GM18951 (cell line): ENCODE data around the gene CENPW.
A peak's percentile ranks its signal among the peaks of the same experiment; 100 is the strongest.

Source experiments
- POLR2A ChIP-seq: IDR thresholded peaks from 4 replicates; pipeline ENCODE4 v1.6.1; 2011; ENCODE audit warnings: mild to moderate bottlenecking; ENCODE audit not compliant: insufficient read length, insufficient read depth; ENCODE audit errors: extremely low read depth
- in situ Hi-C: fragments of 300-500 bp; cut with MboI; formaldehyde crosslinking; loops from one replicate; pipeline ENCODE4 v1.12.0; 2022; ENCODE audit warnings: low sequenced_read_pairs, mixed read lengths, inconsistent platforms; ENCODE audit not compliant: unreplicated experiment

CENPW gene

GRCh38 chr6:126339796-126340609 is at the start of gene CENPW:
CENPW (plus strand) TSS chr6:126340115; CDS start chr6:126340274, 159 bp downstream.
- in situ Hi-C loops: no loop called here
- TF ChIP-seq POLR2A: peak; percentile 68

- in situ Hi-C loops: no loop called here
- TF ChIP-seq POLR2A: no peak
Observed at GRCh38 chr6:126293891-126294524, 45.9 kb upstream of the CENPW start.

GRCh38 chr6:126300126-126300525 is 39.8 kb upstream of the CENPW start:
- in situ Hi-C loops: no loop called here
- TF ChIP-seq POLR2A: no peak

- in situ Hi-C loops: no loop called here
- TF ChIP-seq POLR2A: no peak
Observed at GRCh38 chr6:126300735-126301134, 39.2 kb upstream of the CENPW start.

- in situ Hi-C loops: no loop called here
Observed at GRCh38 chr6:126302191-126302590, 37.7 kb upstream of the CENPW start.

GRCh38 chr6:126307849-126308248 is 32.1 kb upstream of the CENPW start:
- in situ Hi-C loops: no loop called here

More at GRCh38 chr6:126302191-126302590, 37.7 kb upstream of the CENPW start:
- no peak for TF ChIP-seq POLR2A

GRCh38 chr6:126308362-126308761 is 31.6 kb upstream of the CENPW start:
- TF ChIP-seq POLR2A: no peak
- in situ Hi-C loops: no loop called here

More at GRCh38 chr6:126307849-126308248, 32.1 kb upstream of the CENPW start:
- TF ChIP-seq POLR2A: no peak

GRCh38 chr6:126312013-126312665 is 27.8 kb upstream of the CENPW start:
- in situ Hi-C loops: no loop called here
- TF ChIP-seq POLR2A: no peak

GRCh38 chr6:126313941-126314340 is 26.0 kb upstream of the CENPW start:
- in situ Hi-C loops: no loop called here
- no peak for TF ChIP-seq POLR2A

GRCh38 chr6:126318797-126319196 is 21.1 kb upstream of the CENPW start:
- no peak for TF ChIP-seq POLR2A
- in situ Hi-C loops: no loop called here

GRCh38 chr6:126333729-126334128 is 6.2 kb upstream of the CENPW start:
- in situ Hi-C loops: no loop called here
- no peak for TF ChIP-seq POLR2A

- in situ Hi-C loops: no loop called here
- TF ChIP-seq POLR2A: no peak
Observed at GRCh38 chr6:126335210-126335609, 4.7 kb upstream of the CENPW start.

- in situ Hi-C loops: no loop called here
- no peak for TF ChIP-seq POLR2A
Observed at GRCh38 chr6:126337323-126337722, 2.6 kb upstream of the CENPW start.
